Colonic mucosa (tissue), 4 donors: ENCODE data around the gene ERLEC1. TPM values are rescaled to one million over a fixed set of nuclear protein-coding genes. Genes with fewer than 3 reads are reported as not detected.
"Not testable (repeated sequence)": the region's sequence is repeated elsewhere in the genome, so short reads cannot be mapped to it uniquely, and the experiment has no call there.

Experiments used
- DNase-seq: peaks from one replicate; pipeline ENCODE4 v3.0.0-alpha.2; 2020
- H3K27ac ChIP-seq: fragments of 200-600 bp; one replicate; pipeline ENCODE4 v1.8.0; 2021
- H3K27me3 ChIP-seq: fragments of 200-600 bp; one replicate; pipeline ENCODE4 v1.8.0; 2021
- H3K36me3 ChIP-seq: fragments of 200-600 bp; one replicate; pipeline ENCODE4 v1.8.0; 2021
- H3K4me1 ChIP-seq: fragments of 200-600 bp; one replicate; pipeline ENCODE4 v1.8.0; 2021; ENCODE audit warnings: mild to moderate bottlenecking
- H3K4me3 ChIP-seq: fragments of 200-600 bp; one replicate; pipeline ENCODE4 v1.8.0; 2021
- H3K9ac ChIP-seq, 2 donors: one replicate each; pipeline ENCODE4 v1.7.0; 2013; ENCODE audit warnings: control low read depth in 2 of 2, low read depth in 2 of 2, low read length in 2 of 2
- H3K9me3 ChIP-seq: fragments of 200-600 bp; one replicate; pipeline ENCODE4 v1.8.0; 2021
- CTCF ChIP-seq: fragments of 200-600 bp; IDR thresholded peaks from one replicate; pipeline ENCODE4 v1.8.0; 2022; ENCODE audit warnings: antibody characterized with exemption, mild to moderate bottlenecking
- intact Hi-C: fragments of 100-400 bp; cut with DNase I; formaldehyde crosslinking; loops from one replicate; pipeline ENCODE4 v1.14.1; 2022
- total RNA-seq, 2 donors: library from RNA; stranded (reverse); fragmentation: NEBNext Ultra II Directional in 1 of 2; extraction: Animal tissue kit (Norgen Biotek cat#: 25700) in 1 of 2; gene quantifications; one replicate each; pipeline ENCODE4 v1.2.1, GENCODE V29; 2021
- donor health status: healthy.
- donor health status: DM: no; HTN: no; CAD: no.
- donor health status: DM: no; HTN: no; CAD: no.

Gene ERLEC1
- total RNA-seq, 2 donors from 2014 or later = 34.2 to 51.9 TPM

GRCh38 chr2:53848062-53848461 lies 61.2 kb downstream of the ERLEC1 start:
- Histone ChIP-seq H3K36me3 (no peaks in the 10 kb centered on the region), H3K4me1 (no peaks in the 10 kb centered on the region), H3K27me3 (no peaks in the 10 kb centered on the region), H3K9ac (no peak overlapping the region), H3K4me3 (no peak overlapping the region), H3K27ac (no peak overlapping the region), H3K9me3 (no peaks in the 10 kb centered on the region)
- TF ChIP-seq CTCF = no peak
- no peak for DNase-seq
- intact Hi-C loops = no loop called here

- intact Hi-C loops, DNase-seq, H3K27ac ChIP-seq, H3K9me3 ChIP-seq, H3K4me3 ChIP-seq, H3K36me3 ChIP-seq, H3K4me1 ChIP-seq, H3K27me3 ChIP-seq, H3K9ac ChIP-seq: not testable (repeated sequence)
These were observed 64.4 kb downstream of the ERLEC1 start for GRCh38 chr2:53851052-53851757.

GRCh38 chr2:53852532-53852931 lies 65.7 kb downstream of the ERLEC1 start:
- no peaks in the 10 kb centered on the region for H3K9me3 ChIP-seq
- H3K4me1 ChIP-seq = no peaks in the 10 kb centered on the region
- TF ChIP-seq CTCF = no peak
- H3K27me3 ChIP-seq = no peaks in the 10 kb centered on the region
- intact Hi-C loops = no loop called here
- no peaks in the 10 kb centered on the region for H3K36me3 ChIP-seq
- H3K27ac ChIP-seq = no peak overlapping the region
- no peak overlapping the region for H3K4me3 ChIP-seq
- no peak overlapping the region for H3K9ac ChIP-seq
- DNase-seq = no peak

- Histone ChIP-seq H3K36me3 (no peaks in the 10 kb centered on the region), H3K9ac (no peak overlapping the region), H3K4me1 (no peaks in the 10 kb centered on the region), H3K9me3 (no peaks in the 10 kb centered on the region), H3K4me3 (no peak overlapping the region), H3K27me3 (no peaks in the 10 kb centered on the region), H3K27ac (no peak overlapping the region)
- intact Hi-C loops = no loop called here
- DNase-seq = no peak
- TF ChIP-seq CTCF = no peak
These were observed 67.8 kb downstream of the ERLEC1 start for GRCh38 chr2:53854678-53855077.

GRCh38 chr2:53856272-53856671 lies 69.4 kb downstream of the ERLEC1 start:
- H3K27ac ChIP-seq = no peak overlapping the region
- H3K36me3 ChIP-seq = no peaks in the 10 kb centered on the region
- no peak overlapping the region for H3K4me3 ChIP-seq
- no peaks in the 10 kb centered on the region for H3K27me3 ChIP-seq
- no peaks in the 10 kb centered on the region for H3K4me1 ChIP-seq
- intact Hi-C loops = no loop called here
- DNase-seq = no peak
- H3K9ac ChIP-seq = no peak overlapping the region
- no peaks in the 10 kb centered on the region for H3K9me3 ChIP-seq
- TF ChIP-seq CTCF = no peak
